ENCODE data around the gene NRTN. TPM values are rescaled to one million over a fixed set of nuclear protein-coding genes. Genes with fewer than 3 reads are reported as not detected.
A peak's percentile ranks its signal among the peaks of the same experiment; 100 is the strongest.
"Not testable (repeated sequence)": the region's sequence is repeated elsewhere in the genome, so short reads cannot be mapped to it uniquely, and the experiment has no call there.

The NRTN gene
- total RNA-seq, 2 donors from 2014 or later, result 24.1 to 70.9 TPM

GRCh38 chr19:5843295-5843927, 38.5 kb downstream of the NRTN start:
- 85 to 89% methylated on average over 6 to 14 of the region's 21 CpGs for WGBS, 2 donors
- intact Hi-C loops (cut with DNase I), result no loop called here
- Histone ChIP-seq H3K27me3 (no peaks in the 10 kb centered on the region), H3K9me3 (no peaks in the 10 kb centered on the region), H3K4me3 (no peak overlapping the region), H3K27ac (no peak overlapping the region), H3K36me3 (replicated peaks in 1 of 2; ENCODE audit: insufficient read depth in 1 of 2, low read depth in 2 of 2) (no peaks in the 10 kb centered on the region), H3K4me1 (peaks cover 10% of the 10 kb centered on the region)
- DNase-seq (no peak), ATAC-seq (no peak)
- no peak for TF ChIP-seq CTCF (IDR thresholded peaks at IDR 0.05)
- no peak for TF ChIP-seq POLR2A (IDR thresholded peaks at IDR 0.05)

- Histone ChIP-seq H3K36me3 (replicated peaks in 1 of 2; ENCODE audit: insufficient read depth in 1 of 2, low read depth in 2 of 2) (no peaks in the 10 kb centered on the region), H3K4me3 (no peak overlapping the region), H3K9me3 (no peaks in the 10 kb centered on the region), H3K4me1 (peaks cover 7% of the 10 kb centered on the region), H3K27me3 (no peaks in the 10 kb centered on the region), H3K27ac (no peak overlapping the region)
- intact Hi-C loops (cut with DNase I), result no loop called here
- no peak for ATAC-seq
- 80 to 83% methylated on average over 18 to 20 of the region's 24 CpGs for WGBS, 2 donors
- no peak for DNase-seq
- TF ChIP-seq CTCF (IDR thresholded peaks at IDR 0.05) (no peak), POLR2A (IDR thresholded peaks at IDR 0.05) (no peak)
Observed at GRCh38 chr19:5844456-5845433, 39.9 kb downstream of the NRTN start.

GRCh38 chr19:5847846-5848245, 43.0 kb downstream of the NRTN start:
- 48 to 50% methylated on average over 10 of the region's 10 CpGs for WGBS, 2 donors
- DNase-seq; H3K4me3 ChIP-seq; H3K9me3 ChIP-seq; intact Hi-C loops (cut with DNase I); H3K4me1 ChIP-seq; H3K27me3 ChIP-seq; ATAC-seq; H3K36me3 ChIP-seq (replicated peaks in 1 of 2; ENCODE audit: insufficient read depth in 1 of 2, low read depth in 2 of 2): not testable (repeated sequence)
- H3K27ac ChIP-seq, result peak overlapping the region in 2 of 4 donors; percentile 24 to 85

- H3K4me3 ChIP-seq, result not testable (repeated sequence)
- H3K27ac ChIP-seq, result peak overlapping the region in 2 of 4 donors; percentile 85 to 88
Observed at GRCh38 chr19:5848621-5849020, 43.8 kb downstream of the NRTN start.

GRCh38 chr19:5850189-5850588, 45.3 kb downstream of the NRTN start:
- DNase-seq (peak in 1 of 4 donors; percentile 12), ATAC-seq (no peak)
- Histone ChIP-seq H3K27me3 (no peaks in the 10 kb centered on the region), H3K36me3 (replicated peaks in 1 of 2; ENCODE audit: insufficient read depth in 1 of 2, low read depth in 2 of 2) (no peaks in the 10 kb centered on the region), H3K4me3 (no peak overlapping the region), H3K27ac (peak overlapping the region in 3 of 4 donors; percentile 69 to 88 (median 85)), H3K9me3 (no peaks in the 10 kb centered on the region), H3K4me1 (peaks cover 7% of the 10 kb centered on the region)
- intact Hi-C loops (cut with DNase I), result no loop called here
- 63 to 71% methylated on average over 6 of the region's 6 CpGs for WGBS, 2 donors
- TF ChIP-seq POLR2A (IDR thresholded peaks at IDR 0.05) (peak in 1 of 3 donors; percentile 26), CTCF (IDR thresholded peaks at IDR 0.05) (no peak)

More at GRCh38 chr19:5848621-5849020, 43.8 kb downstream of the NRTN start:
- H3K36me3 ChIP-seq (replicated peaks in 1 of 2; ENCODE audit: insufficient read depth in 1 of 2, low read depth in 2 of 2); intact Hi-C loops (cut with DNase I); H3K27me3 ChIP-seq; H3K9me3 ChIP-seq; H3K4me1 ChIP-seq; ATAC-seq; DNase-seq: not testable (repeated sequence)
- WGBS, 2 donors, result 56 to 59% methylated on average over 5 of the region's 5 CpGs

All from body of pancreas (tissue), 4 donors.